ENCODE data around the gene EMP1.

DNA sequence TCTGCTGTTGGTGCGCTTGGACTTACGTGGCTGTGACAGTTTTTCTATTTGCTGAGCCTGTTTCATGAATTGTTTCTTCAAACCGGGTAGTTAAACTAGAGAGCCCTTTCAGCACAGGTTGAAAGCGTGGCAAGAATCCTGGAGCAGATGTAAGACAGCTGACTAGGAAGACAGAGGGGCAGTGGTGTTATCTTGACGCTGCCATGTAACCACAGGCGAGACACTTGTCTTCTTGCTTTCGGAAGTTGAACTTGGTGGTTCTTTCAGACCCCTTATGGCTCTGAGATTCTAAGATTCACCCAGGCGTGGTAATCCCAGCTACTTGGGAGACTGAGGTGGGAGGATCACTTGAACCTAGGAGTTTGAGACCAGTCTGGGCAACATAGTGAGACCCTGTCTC lies 4.3 kb downstream of the EMP1 start:
- TF ChIP-seq POLR2A (IDR thresholded peaks at IDR 0.05; ENCODE audit: low read length): no peak
- TF ChIP-seq GATA1 (IDR thresholded peaks at IDR 0.05; ENCODE audit: low read depth, low read length): no peak

All from erythroblast (primary cell).